Measurements from ENCODE around the gene CRTAP.

GRCh38 chr3:33067484-33067883, 46.3 kb upstream of the CRTAP start:
- TF ChIP-seq, protein P1, sequence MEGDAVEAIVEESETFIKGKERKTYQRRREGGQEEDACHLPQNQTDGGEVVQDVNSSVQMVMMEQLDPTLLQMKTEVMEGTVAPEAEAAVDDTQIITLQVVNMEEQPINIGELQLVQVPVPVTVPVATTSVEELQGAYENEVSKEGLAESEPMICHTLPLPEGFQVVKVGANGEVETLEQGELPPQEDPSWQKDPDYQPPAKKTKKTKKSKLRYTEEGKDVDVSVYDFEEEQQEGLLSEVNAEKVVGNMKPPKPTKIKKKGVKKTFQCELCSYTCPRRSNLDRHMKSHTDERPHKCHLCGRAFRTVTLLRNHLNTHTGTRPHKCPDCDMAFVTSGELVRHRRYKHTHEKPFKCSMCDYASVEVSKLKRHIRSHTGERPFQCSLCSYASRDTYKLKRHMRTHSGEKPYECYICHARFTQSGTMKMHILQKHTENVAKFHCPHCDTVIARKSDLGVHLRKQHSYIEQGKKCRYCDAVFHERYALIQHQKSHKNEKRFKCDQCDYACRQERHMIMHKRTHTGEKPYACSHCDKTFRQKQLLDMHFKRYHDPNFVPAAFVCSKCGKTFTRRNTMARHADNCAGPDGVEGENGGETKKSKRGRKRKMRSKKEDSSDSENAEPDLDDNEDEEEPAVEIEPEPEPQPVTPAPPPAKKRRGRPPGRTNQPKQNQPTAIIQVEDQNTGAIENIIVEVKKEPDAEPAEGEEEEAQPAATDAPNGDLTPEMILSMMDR (IDR thresholded peaks at IDR 0.05): no peak
- no peak for TF ChIP-seq POLR2A (IDR thresholded peaks at IDR 0.05)

All from sigmoid colon (tissue), 3 donors.